Activated T-cell treated with anti-CD3 and anti-CD28 coated beads, Interleukin-2, amount 50 U/mL, for 4 hours (primary cell): ENCODE data around the gene SLC27A5. TPM values are rescaled to one million over a fixed set of nuclear protein-coding genes. Genes with fewer than 3 reads are reported as not detected.

Experiments used
- ATAC-seq, 2 donors: fragments of 200-7000 bp; cut with Tn5 transposase; one replicate each; pipeline ENCODE4 v1.10.0; 2021
- DNase-seq: peaks from one replicate; pipeline ENCODE4 v3.0.0-alpha.2; 2020
- H3K27me3 Mint-ChIP-seq: one replicate; pipeline ENCODE4 v1.8.0; 2021; ENCODE audit warnings: low read depth, mixed read lengths
- H3K36me3 Mint-ChIP-seq: one replicate; pipeline ENCODE4 v1.8.0; 2022; ENCODE audit warnings: mixed read lengths; ENCODE audit not compliant: insufficient read depth
- H3K4me1 Mint-ChIP-seq: one replicate; pipeline ENCODE4 v1.8.0; 2021; ENCODE audit warnings: low read depth, mixed read lengths
- H3K4me3 Mint-ChIP-seq: one replicate; pipeline ENCODE4 v1.8.0; 2021; ENCODE audit warnings: mild to moderate bottlenecking, moderate library complexity, mixed read lengths
- H3K9me3 Mint-ChIP-seq: one replicate; pipeline ENCODE4 v1.8.0; 2021; ENCODE audit warnings: mixed read lengths
- total RNA-seq, 3 donors: library from RNA; stranded (reverse); gene quantifications; one replicate each; pipeline ENCODE4 v1.2.1, GENCODE V29; 2021

The SLC27A5 gene
- total RNA-seq, 3 donors from 2014 or later: 12.6 to 19.8 (median 19.5) TPM

- peaks cover 48% of the 10 kb centered on the region for H3K4me1 Mint-ChIP-seq
- peak; percentile 32 to 35 for ATAC-seq
Measured at GRCh38 chr19:58554494-58555368, 42.9 kb upstream of the SLC27A5 start, which contains the start of gene CHMP2A. Gene CHMP2A (minus strand): TSS chr19:58555105. CDS start chr19:58554212, 893 bp downstream.

GRCh38 chr19:58553799-58554493, 42.2 kb upstream of the SLC27A5 start:
- H3K36me3 Mint-ChIP-seq: peaks cover 46% of the 10 kb centered on the region
- no peak for ATAC-seq

More at GRCh38 chr19:58554494-58555368, 42.9 kb upstream of the SLC27A5 start, which contains the start of gene CHMP2A:
- Mint-ChIP-seq H3K9me3 (no peaks in the 10 kb centered on the region), H3K36me3 (peaks cover 41% of the 10 kb centered on the region), H3K4me3 (peak within 1 kb of the TSS; percentile 98), H3K27me3 (no peaks in the 10 kb centered on the region)
- DNase-seq: peak; percentile 97

DNA sequence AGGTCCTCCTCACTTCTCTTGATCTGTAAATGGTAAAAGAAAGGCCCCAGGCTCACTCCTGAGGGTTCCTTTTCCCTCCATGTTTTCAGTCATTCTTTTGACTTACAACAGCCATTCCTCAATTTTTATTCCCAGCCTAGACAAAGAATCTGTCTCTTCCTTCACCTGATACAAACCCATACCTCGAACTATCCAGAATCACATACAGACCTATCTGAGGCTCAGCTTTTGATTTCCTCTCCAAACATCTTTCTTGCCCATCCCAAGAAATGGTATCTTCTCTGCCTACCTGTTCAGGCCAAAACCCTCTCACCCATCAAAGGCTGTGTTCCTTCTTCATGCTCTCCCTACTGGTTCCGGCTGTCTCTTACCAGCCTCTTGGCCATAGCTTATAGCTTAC, 40.9 kb upstream of the SLC27A5 start:
- Mint-ChIP-seq H3K27me3 (no peaks in the 10 kb centered on the region), H3K36me3 (peaks cover 53% of the 10 kb centered on the region), H3K4me3 (peak overlapping the region; percentile 1), H3K4me1 (peaks cover 41% of the 10 kb centered on the region), H3K9me3 (no peaks in the 10 kb centered on the region)
- no peak for ATAC-seq
- no peak for DNase-seq

More at GRCh38 chr19:58553799-58554493, 42.2 kb upstream of the SLC27A5 start:
- no peaks in the 10 kb centered on the region for H3K9me3 Mint-ChIP-seq
- H3K27me3 Mint-ChIP-seq: no peaks in the 10 kb centered on the region
- no peak for DNase-seq
- H3K4me3 Mint-ChIP-seq: peak overlapping the region; percentile 98
- H3K4me1 Mint-ChIP-seq: peaks cover 44% of the 10 kb centered on the region

GRCh38 chr19:58551577-58552471, 40.0 kb upstream of the SLC27A5 start:
- ATAC-seq: no peak
- DNase-seq: no peak
- Mint-ChIP-seq H3K27me3 (no peaks in the 10 kb centered on the region), H3K4me1 (peaks cover 38% of the 10 kb centered on the region), H3K36me3 (peaks cover 55% of the 10 kb centered on the region), H3K9me3 (no peaks in the 10 kb centered on the region), H3K4me3 (no peak overlapping the region)

GRCh38 chr19:58551123-58551497, 39.3 kb upstream of the SLC27A5 start:
- Mint-ChIP-seq H3K4me3 (no peak overlapping the region), H3K27me3 (no peaks in the 10 kb centered on the region), H3K36me3 (peaks cover 58% of the 10 kb centered on the region), H3K4me1 (peaks cover 38% of the 10 kb centered on the region), H3K9me3 (no peaks in the 10 kb centered on the region)
- ATAC-seq: no peak
- DNase-seq: no peak

DNA sequence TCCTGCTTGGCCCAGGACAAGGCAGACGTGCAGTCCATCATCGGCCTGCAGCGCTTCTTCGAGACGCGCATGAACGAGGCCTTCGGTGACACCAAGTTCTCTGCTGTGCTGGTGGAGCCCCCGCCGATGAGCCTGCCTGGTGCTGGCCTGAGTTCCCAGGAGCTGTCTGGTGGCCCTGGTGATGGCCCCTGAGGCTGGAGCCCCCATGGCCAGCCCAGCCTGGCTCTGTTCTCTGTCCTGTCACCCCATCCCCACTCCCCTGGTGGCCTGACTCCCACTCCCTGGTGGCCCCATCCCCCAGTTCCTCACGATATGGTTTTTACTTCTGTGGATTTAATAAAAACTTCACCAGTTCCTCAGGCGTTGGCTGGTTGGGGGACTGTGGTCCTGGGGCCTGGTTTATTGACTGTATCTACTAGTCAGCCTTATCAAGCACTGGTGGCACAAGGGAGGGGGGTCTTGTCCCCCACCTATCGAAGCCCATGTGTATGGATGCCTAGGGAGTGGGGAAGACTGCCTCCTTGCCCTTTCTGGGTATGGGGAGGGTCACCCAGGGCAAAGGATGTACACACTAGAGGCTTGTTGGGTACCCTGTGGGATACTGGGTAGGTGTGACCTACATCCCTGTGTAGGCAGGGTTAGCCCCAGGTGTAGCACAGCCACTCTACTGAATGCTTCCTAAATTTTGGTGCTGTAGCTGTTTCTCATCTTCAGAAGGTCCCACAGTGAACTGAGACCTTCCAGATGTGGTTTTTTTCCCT, 38.8 kb upstream of the SLC27A5 start:
- Mint-ChIP-seq H3K27me3 (no peaks in the 10 kb centered on the region), H3K4me3 (no peak overlapping the region), H3K36me3 (peaks cover 63% of the 10 kb centered on the region), H3K9me3 (no peaks in the 10 kb centered on the region), H3K4me1 (peaks cover 42% of the 10 kb centered on the region)
- no peak for ATAC-seq
- no peak for DNase-seq

- Mint-ChIP-seq H3K4me3 (no peak overlapping the region), H3K27me3 (no peaks in the 10 kb centered on the region), H3K4me1 (peaks cover 36% of the 10 kb centered on the region), H3K36me3 (peaks cover 63% of the 10 kb centered on the region), H3K9me3 (no peaks in the 10 kb centered on the region)
- DNase-seq: no peak
- ATAC-seq: no peak
Measured at GRCh38 chr19:58549664-58550361, 38.0 kb upstream of the SLC27A5 start.

DNA sequence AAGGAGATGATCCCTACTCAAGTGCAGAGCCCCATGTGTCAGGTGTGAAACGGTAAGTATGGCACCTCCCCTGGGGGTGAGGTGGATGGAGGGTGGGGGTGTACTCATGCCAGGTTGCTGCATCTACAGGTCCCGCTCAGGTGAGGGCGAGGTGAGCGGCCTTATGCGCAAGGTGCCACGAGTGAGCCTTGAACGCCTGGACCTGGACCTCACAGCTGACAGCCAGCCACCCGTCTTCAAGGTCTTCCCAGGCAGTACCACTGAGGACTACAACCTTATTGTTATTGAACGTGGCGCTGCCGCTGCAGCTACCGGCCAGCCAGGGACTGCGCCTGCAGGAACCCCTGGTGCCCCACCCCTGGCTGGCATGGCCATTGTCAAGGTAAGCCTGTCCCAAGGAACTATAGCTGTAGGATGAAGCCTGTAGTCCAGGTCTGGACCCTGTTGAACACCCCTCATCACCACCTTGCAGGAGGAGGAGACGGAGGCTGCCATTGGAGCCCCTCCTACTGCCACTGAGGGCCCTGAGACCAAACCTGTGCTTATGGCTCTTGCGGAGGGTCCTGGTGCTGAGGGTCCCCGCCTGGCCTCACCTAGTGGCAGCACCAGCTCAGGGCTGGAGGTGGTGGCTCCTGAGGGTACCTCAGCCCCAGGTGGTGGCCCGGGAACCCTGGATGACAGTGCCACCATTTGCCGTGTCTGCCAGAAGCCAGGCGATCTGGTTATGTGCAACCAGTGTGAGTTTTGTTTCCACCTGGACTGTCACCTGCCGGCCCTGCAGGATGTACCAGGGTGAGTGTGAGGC, 37.3 kb upstream of the SLC27A5 start:
- Mint-ChIP-seq H3K4me1 (peaks cover 32% of the 10 kb centered on the region), H3K9me3 (no peaks in the 10 kb centered on the region), H3K36me3 (peaks cover 60% of the 10 kb centered on the region), H3K27me3 (no peaks in the 10 kb centered on the region), H3K4me3 (no peak overlapping the region)
- ATAC-seq: no peak
- no peak for DNase-seq

DNA sequence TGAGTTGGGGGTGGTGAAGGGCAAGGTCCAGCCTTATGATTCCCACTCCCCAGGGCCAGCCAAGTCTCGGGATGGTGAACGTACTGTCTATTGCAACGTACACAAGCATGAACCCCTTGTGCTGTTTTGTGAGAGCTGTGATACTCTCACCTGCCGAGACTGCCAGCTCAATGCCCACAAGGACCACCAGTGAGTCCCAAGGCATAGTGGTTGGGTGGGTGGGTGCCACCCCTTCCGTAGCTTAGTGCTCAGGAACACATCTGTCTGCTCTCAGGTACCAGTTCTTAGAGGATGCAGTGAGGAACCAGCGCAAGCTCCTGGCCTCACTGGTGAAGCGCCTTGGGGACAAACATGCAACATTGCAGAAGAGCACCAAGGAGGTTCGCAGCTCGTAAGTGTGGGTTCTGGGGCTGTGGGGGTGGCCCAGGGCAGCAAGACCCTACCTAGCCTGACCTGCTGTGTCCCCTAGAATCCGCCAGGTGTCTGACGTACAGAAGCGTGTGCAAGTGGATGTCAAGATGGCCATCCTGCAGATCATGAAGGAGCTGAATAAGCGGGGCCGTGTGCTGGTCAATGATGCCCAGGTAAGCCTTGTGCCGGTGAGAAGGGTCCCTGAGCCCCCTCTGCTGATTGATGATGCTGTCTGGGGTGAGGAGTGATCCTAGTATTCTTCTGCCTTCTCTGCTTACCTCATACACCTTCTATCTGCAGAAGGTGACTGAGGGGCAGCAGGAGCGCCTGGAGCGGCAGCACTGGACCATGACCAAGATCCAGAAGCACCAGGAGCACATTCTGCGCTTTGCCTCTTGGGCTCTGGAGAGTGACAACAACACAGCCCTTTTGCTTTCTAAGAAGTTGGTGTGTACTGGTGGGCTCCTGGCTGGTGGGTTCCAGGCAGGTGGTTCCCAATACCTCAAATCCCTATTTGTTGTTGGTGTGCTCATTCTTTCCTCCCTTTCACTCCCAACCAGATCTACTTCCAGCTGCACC, 35.8 kb upstream of the SLC27A5 start:
- Mint-ChIP-seq H3K36me3 (peaks cover 50% of the 10 kb centered on the region), H3K27me3 (no peaks in the 10 kb centered on the region), H3K4me1 (peaks cover 28% of the 10 kb centered on the region), H3K4me3 (peak overlapping the region; percentile 95), H3K9me3 (no peaks in the 10 kb centered on the region)
- ATAC-seq (no peak), DNase-seq (no peak)

- ATAC-seq (no peak), DNase-seq (no peak)
- Mint-ChIP-seq H3K4me1 (peaks cover 26% of the 10 kb centered on the region), H3K9me3 (no peaks in the 10 kb centered on the region), H3K27me3 (no peaks in the 10 kb centered on the region), H3K36me3 (peaks cover 40% of the 10 kb centered on the region), H3K4me3 (peak overlapping the region; percentile 95)
Measured at GRCh38 chr19:58546019-58546530, 34.3 kb upstream of the SLC27A5 start.

DNA sequence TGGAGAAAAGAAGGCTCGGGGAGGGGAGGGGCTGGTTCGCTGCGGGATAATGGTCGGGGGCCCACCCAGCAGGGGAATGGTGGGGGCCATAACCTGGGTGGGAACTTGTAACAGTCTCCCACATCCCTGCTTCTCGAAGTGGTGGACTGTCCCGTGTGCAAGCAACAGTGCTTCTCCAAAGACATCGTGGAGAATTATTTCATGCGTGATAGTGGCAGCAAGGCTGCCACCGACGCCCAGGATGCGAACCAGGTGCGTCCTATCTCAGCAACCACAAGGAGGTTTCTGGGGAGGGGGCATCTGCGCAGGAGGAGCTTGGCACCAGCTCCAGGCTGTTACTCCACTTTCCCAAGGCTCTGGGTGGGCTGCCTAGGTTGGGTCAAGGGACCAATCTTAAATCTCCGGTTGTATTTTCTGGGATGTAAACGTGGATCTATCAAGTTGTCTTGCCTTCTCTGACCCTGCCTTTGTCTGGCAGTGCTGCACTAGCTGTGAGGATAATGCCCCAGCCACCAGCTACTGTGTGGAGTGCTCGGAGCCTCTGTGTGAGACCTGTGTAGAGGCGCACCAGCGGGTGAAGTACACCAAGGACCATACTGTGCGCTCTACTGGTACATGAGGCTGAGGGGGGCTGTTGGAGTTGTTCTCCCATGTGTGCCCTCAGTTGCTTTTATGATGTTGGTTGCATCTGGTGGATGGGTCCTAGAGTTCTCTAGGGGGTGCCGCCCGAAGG, 33.7 kb upstream of the SLC27A5 start:
- H3K9me3 Mint-ChIP-seq: no peaks in the 10 kb centered on the region
- peaks cover 37% of the 10 kb centered on the region for H3K36me3 Mint-ChIP-seq
- H3K4me3 Mint-ChIP-seq: peak overlapping the region; percentile 95
- H3K4me1 Mint-ChIP-seq: peaks cover 26% of the 10 kb centered on the region
- ATAC-seq (no peak), DNase-seq (no peak)
- no peaks in the 10 kb centered on the region for H3K27me3 Mint-ChIP-seq
